ENCODE data around the gene MMP15.
A peak's percentile ranks its signal among the peaks of the same experiment; 100 is the strongest.
"Not testable (repeated sequence)": the region's sequence is repeated elsewhere in the genome, so short reads cannot be mapped to it uniquely, and the experiment has no call there.

The MMP15 gene

GRCh38 chr16:58025351-58026138 is at the start of gene MMP15:
Gene MMP15, plus strand, starts transcription at chr16:58025754. Its CDS starts 597 bp downstream, at chr16:58026351.
- peak; percentile 92 for DNase-seq

GRCh38 chr16:57976331-57976796 is 49.2 kb upstream of the MMP15 start:
- peak; percentile 36 for DNase-seq

- DNase-seq = no peak
Observed at GRCh38 chr16:57977418-57978069, 48.0 kb upstream of the MMP15 start.

GRCh38 chr16:57978070-57978465 is 47.5 kb upstream of the MMP15 start:
- not testable (repeated sequence) for DNase-seq

GRCh38 chr16:57979006-57979585 is 46.5 kb upstream of the MMP15 start:
- no peak for DNase-seq

GRCh38 chr16:57981636-57982035 is 43.9 kb upstream of the MMP15 start:
- no peak for DNase-seq

GRCh38 chr16:57982385-57982784 is 43.2 kb upstream of the MMP15 start:
- no peak for DNase-seq

GRCh38 chr16:57984443-57985203 is 40.9 kb upstream of the MMP15 start:
- peak; percentile 83 for DNase-seq

- peak; percentile 67 for DNase-seq
Observed at GRCh38 chr16:57985204-57986181, 40.1 kb upstream of the MMP15 start.

- no peak for DNase-seq
Observed at GRCh38 chr16:57986196-57986595, 39.4 kb upstream of the MMP15 start.

GRCh38 chr16:57987441-57988177 is 37.9 kb upstream of the MMP15 start:
- DNase-seq = no peak

GRCh38 chr16:57988929-57989328 is 36.6 kb upstream of the MMP15 start:
- no peak for DNase-seq

GRCh38 chr16:57991551-57992059 is 33.9 kb upstream of the MMP15 start:
- no peak for DNase-seq

- no peak for DNase-seq
Observed at GRCh38 chr16:57992084-57992483, 33.5 kb upstream of the MMP15 start.

GRCh38 chr16:57993438-57993837 is 32.1 kb upstream of the MMP15 start:
- DNase-seq = no peak

- DNase-seq = no peak
Observed at GRCh38 chr16:57993897-57994296, 31.7 kb upstream of the MMP15 start.

- DNase-seq = no peak
Observed at GRCh38 chr16:57994361-57994760, 31.2 kb upstream of the MMP15 start.

- no peak for DNase-seq
Observed at GRCh38 chr16:57994778-57995177, 30.8 kb upstream of the MMP15 start.

GRCh38 chr16:57995721-57996405 is 29.7 kb upstream of the MMP15 start:
- no peak for DNase-seq
